SK-N-SH treated with all-trans-retinoic acid at 6 μM for 48 hours (cell line): ENCODE results near the gene PIGV.

Experiments used
- ATAC-seq: fragments of 200-7000 bp; cut with Tn5 transposase; 3 replicates; pipeline ENCODE4 v1.9.1; 2020; ENCODE audit warnings: mild to moderate bottlenecking, moderate library complexity
- ARNTL ChIP-seq: fragments of 450-650 bp; formaldehyde crosslinking; IDR thresholded peaks from 2 replicates; pipeline ENCODE4 v1.5.0; 2020; ENCODE audit warnings: low read depth, mild to moderate bottlenecking, moderate library complexity, borderline replicate concordance
- BACH2 ChIP-seq: fragments of 250-450 bp; sonication (Bioruptor Pico); IDR thresholded peaks from 2 replicates; pipeline ENCODE4 v1.9.0; 2021; ENCODE audit warnings: mild to moderate bottlenecking, borderline replicate concordance
- CSDC2 ChIP-seq: fragments of 250-450 bp; sonication (Bioruptor Pico); IDR thresholded peaks from 2 replicates; pipeline ENCODE4 v1.5.0; 2020; ENCODE audit warnings: mild to moderate bottlenecking, moderate library complexity
- ESRRG ChIP-seq: fragments of 250-450 bp; sonication (Bioruptor Pico); IDR thresholded peaks from 2 replicates; pipeline ENCODE4 v1.6.1; 2021; ENCODE audit warnings: mild to moderate bottlenecking
- GLIS3 ChIP-seq: fragments of 250-450 bp; sonication (Bioruptor Pico); IDR thresholded peaks from 2 replicates; pipeline ENCODE4 v1.5.0; 2020; ENCODE audit warnings: mild to moderate bottlenecking, moderate library complexity
- ISL1 ChIP-seq: fragments of 250-450 bp; sonication (Bioruptor Pico); IDR thresholded peaks from 2 replicates; pipeline ENCODE4 v2.1.2; 2022; ENCODE audit warnings: mild to moderate bottlenecking, moderate library complexity
- OSR1 ChIP-seq: fragments of 250-450 bp; sonication (Bioruptor Pico); IDR thresholded peaks from 2 replicates; pipeline ENCODE4 v1.8.0; 2022; ENCODE audit warnings: moderate library complexity, mild to moderate bottlenecking, inconsistent platforms
- PATZ1 ChIP-seq: fragments of 250-450 bp; sonication (Bioruptor Pico); IDR thresholded peaks from 2 replicates; pipeline ENCODE4 v1.8.0; 2020; ENCODE audit warnings: mild to moderate bottlenecking, moderate library complexity, borderline replicate concordance
- PPARA ChIP-seq: fragments of 250-450 bp; sonication (Bioruptor Pico); IDR thresholded peaks from 2 replicates; pipeline ENCODE4 v1.5.0; 2020; ENCODE audit warnings: mild to moderate bottlenecking, borderline replicate concordance
- RARB ChIP-seq: fragments of 250-450 bp; sonication (Bioruptor Pico); IDR thresholded peaks from 2 replicates; pipeline ENCODE4 v1.8.0; 2021; ENCODE audit warnings: mild to moderate bottlenecking, moderate library complexity
- SNAI2 ChIP-seq: fragments of 250-450 bp; sonication (Bioruptor Pico); IDR thresholded peaks from 2 replicates; pipeline ENCODE4 v1.5.0; 2020; ENCODE audit warnings: mild to moderate bottlenecking, moderate library complexity
- TCF4 ChIP-seq: fragments of 250-450 bp; sonication (Bioruptor Pico); IDR thresholded peaks from 2 replicates; pipeline ENCODE4 v1.8.0; 2021; ENCODE audit warnings: mild to moderate bottlenecking, moderate library complexity, borderline replicate concordance
- TOX ChIP-seq: fragments of 250-450 bp; sonication (Bioruptor Pico); IDR thresholded peaks from 2 replicates; pipeline ENCODE4 v1.8.0; 2021; ENCODE audit warnings: mild to moderate bottlenecking, moderate library complexity, borderline replicate concordance
- TSHZ2 ChIP-seq: fragments of 250-450 bp; sonication (Bioruptor Pico); IDR thresholded peaks from 2 replicates; pipeline ENCODE4 v1.5.0; 2020; ENCODE audit warnings: mild to moderate bottlenecking, moderate library complexity
- ZFP30 ChIP-seq: fragments of 450-650 bp; formaldehyde crosslinking; IDR thresholded peaks from 2 replicates; pipeline ENCODE4 v1.5.0; 2022; ENCODE audit warnings: mild to moderate bottlenecking, moderate library complexity
- ZNF565 ChIP-seq: fragments of 450-650 bp; formaldehyde crosslinking; conservative IDR thresholded peaks from 2 replicates; pipeline ENCODE4 v1.5.0; 2020; ENCODE audit warnings: low read depth, mild to moderate bottlenecking, moderate library complexity
- ZNF70 ChIP-seq: fragments of 450-650 bp; formaldehyde crosslinking; IDR thresholded peaks from 2 replicates; pipeline ENCODE4 v1.5.0; 2020; ENCODE audit warnings: mild to moderate bottlenecking, moderate library complexity
- ZNF8 ChIP-seq: fragments of 450-650 bp; formaldehyde crosslinking; IDR thresholded peaks from 2 replicates; pipeline ENCODE4 v1.5.0; 2020; ENCODE audit warnings: mild to moderate bottlenecking, moderate library complexity
- TF ChIP-seq, protein P1 (sequence below): fragments of 250-450 bp; sonication (Bioruptor Pico); IDR thresholded peaks from 2 replicates; pipeline ENCODE4 v1.5.1; 2020; ENCODE audit warnings: low read depth, mild to moderate bottlenecking, moderate library complexity
- TF ChIP-seq, protein P2 (sequence below): fragments of 250-450 bp; sonication (Bioruptor Pico); IDR thresholded peaks from 2 replicates; pipeline ENCODE4 v1.5.1; 2021; ENCODE audit warnings: mild to moderate bottlenecking, moderate library complexity
- TF ChIP-seq, protein P3 (sequence below): fragments of 250-450 bp; sonication (Bioruptor Pico); IDR thresholded peaks from 2 replicates; pipeline ENCODE4 v1.8.0; 2021; ENCODE audit warnings: low read depth, mild to moderate bottlenecking, moderate library complexity, borderline replicate concordance

The PIGV gene

DNA sequence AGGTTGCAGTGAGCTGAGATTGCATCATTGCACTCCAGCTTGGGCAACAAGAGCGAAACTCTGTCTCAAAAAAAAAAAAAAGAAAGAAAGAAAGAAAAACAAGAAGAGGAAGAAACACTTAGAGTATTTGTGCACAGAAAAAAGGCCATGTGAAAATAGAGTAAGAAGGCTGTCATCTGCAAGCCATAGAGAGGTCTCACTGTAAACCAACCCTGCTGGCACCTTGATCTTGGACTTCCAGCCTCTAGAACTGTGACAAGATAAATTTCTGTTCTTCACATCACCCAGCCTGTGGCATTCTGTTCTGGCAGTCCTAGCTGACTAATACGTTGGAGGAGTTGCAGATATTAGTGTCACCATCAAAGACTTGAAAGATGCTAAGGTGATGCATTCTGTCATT is 26.6 kb downstream of the PIGV start:
- TF ChIP-seq SNAI2 (CRISPR knock-in tag) (no peak), TOX (CRISPR knock-in tag) (no peak), TSHZ2 (CRISPR knock-in tag) (no peak), OSR1 (CRISPR knock-in tag) (no peak), TCF4 (CRISPR knock-in tag) (no peak), ZFP30 (CRISPR knock-in tag) (no peak), CSDC2 (CRISPR knock-in tag) (no peak), ZNF565 (CRISPR knock-in tag) (no peak), RARB (no peak), BACH2 (no peak), ISL1 (CRISPR knock-in tag) (no peak), GLIS3 (CRISPR knock-in tag) (no peak), ESRRG (CRISPR knock-in tag) (no peak)
- TF ChIP-seq, protein P1, sequence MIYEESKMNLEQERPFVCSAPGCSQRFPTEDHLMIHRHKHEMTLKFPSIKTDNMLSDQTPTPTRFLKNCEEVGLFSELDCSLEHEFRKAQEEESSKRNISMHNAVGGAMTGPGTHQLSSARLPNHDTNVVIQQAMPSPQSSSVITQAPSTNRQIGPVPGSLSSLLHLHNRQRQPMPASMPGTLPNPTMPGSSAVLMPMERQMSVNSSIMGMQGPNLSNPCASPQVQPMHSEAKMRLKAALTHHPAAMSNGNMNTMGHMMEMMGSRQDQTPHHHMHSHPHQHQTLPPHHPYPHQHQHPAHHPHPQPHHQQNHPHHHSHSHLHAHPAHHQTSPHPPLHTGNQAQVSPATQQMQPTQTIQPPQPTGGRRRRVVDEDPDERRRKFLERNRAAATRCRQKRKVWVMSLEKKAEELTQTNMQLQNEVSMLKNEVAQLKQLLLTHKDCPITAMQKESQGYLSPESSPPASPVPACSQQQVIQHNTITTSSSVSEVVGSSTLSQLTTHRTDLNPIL (CRISPR knock-in tag): no peak
- TF ChIP-seq, all 23 proteins: peak for 0
- no peak for ATAC-seq

DNA sequence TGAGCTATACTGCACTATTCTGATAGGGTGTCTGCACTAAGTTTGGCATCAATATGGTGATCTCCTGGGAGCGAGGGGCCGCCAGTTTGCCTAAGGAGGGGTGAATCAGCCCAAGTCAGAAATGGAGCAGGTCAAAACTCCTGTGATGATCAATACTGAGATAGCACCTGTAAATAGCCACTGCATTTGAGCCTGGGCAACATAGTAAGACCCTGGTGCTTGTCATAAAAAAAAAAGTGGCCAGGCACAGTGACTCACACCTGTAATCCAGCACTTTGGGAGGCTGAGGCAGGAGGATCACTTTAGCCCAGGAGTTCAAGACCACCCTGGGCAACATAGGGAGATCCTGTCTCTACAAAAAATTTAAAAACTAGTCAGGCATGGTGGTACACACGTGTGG is 27.1 kb downstream of the PIGV start:
- TF ChIP-seq, protein P2, sequence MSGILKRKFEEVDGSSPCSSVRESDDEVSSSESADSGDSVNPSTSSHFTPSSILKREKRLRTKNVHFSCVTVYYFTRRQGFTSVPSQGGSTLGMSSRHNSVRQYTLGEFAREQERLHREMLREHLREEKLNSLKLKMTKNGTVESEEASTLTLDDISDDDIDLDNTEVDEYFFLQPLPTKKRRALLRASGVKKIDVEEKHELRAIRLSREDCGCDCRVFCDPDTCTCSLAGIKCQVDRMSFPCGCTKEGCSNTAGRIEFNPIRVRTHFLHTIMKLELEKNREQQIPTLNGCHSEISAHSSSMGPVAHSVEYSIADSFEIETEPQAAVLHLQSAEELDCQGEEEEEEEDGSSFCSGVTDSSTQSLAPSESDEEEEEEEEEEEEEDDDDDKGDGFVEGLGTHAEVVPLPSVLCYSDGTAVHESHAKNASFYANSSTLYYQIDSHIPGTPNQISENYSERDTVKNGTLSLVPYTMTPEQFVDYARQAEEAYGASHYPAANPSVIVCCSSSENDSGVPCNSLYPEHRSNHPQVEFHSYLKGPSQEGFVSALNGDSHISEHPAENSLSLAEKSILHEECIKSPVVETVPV (CRISPR knock-in tag): no peak
- TF ChIP-seq RARB: no peak
- no peak for TF ChIP-seq ZNF70 (CRISPR knock-in tag)
- TF ChIP-seq ESRRG (CRISPR knock-in tag): no peak
- no peak for TF ChIP-seq ARNTL (CRISPR knock-in tag)
- TF ChIP-seq GLIS3 (CRISPR knock-in tag): no peak
- TF ChIP-seq TOX (CRISPR knock-in tag): no peak
- no peak for TF ChIP-seq CSDC2 (CRISPR knock-in tag)
- TF ChIP-seq, protein P3, sequence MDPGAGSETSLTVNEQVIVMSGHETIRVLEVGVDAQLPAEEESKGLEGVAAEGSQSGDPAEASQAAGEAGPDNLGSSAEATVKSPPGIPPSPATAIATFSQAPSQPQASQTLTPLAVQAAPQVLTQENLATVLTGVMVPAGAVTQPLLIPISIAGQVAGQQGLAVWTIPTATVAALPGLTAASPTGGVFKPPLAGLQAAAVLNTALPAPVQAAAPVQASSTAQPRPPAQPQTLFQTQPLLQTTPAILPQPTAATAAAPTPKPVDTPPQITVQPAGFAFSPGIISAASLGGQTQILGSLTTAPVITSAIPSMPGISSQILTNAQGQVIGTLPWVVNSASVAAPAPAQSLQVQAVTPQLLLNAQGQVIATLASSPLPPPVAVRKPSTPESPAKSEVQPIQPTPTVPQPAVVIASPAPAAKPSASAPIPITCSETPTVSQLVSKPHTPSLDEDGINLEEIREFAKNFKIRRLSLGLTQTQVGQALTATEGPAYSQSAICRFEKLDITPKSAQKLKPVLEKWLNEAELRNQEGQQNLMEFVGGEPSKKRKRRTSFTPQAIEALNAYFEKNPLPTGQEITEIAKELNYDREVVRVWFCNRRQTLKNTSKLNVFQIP (CRISPR knock-in tag): no peak
- no peak for TF ChIP-seq OSR1 (CRISPR knock-in tag)
- no peak for TF ChIP-seq ZFP30 (CRISPR knock-in tag)
- TF ChIP-seq, protein P1 (CRISPR knock-in tag): no peak
- no peak for TF ChIP-seq TSHZ2 (CRISPR knock-in tag)
- TF ChIP-seq PATZ1 (CRISPR knock-in tag): no peak
- no peak for TF ChIP-seq ZNF8 (CRISPR knock-in tag)
- TF ChIP-seq TCF4 (CRISPR knock-in tag): no peak
- TF ChIP-seq PPARA: no peak
- TF ChIP-seq BACH2: no peak
- TF ChIP-seq ZNF565 (CRISPR knock-in tag): no peak
- no peak for ATAC-seq
